Activated CD4-positive, CD25-positive, alpha-beta regulatory T cell treated with anti-CD3 and anti-CD28 coated beads, Interleukin-2, amount 50 U/mL, for 72 hours (primary cell): Measurements from ENCODE around the gene PAPPA2.
"Not testable (repeated sequence)": the region's sequence is repeated elsewhere in the genome, so short reads cannot be mapped to it uniquely, and the experiment has no call there.

ENCODE experiments used
- DNase-seq: peaks from one replicate; pipeline ENCODE4 v3.0.0; 2021

The PAPPA2 gene

GRCh38 chr1:176612791-176613190 lies 149.8 kb downstream of the PAPPA2 start:
- DNase-seq: no peak

GRCh38 chr1:176617881-176618280 lies 154.9 kb downstream of the PAPPA2 start:
- DNase-seq: no peak

- no peak for DNase-seq
Measured at GRCh38 chr1:176619261-176619660, 156.3 kb downstream of the PAPPA2 start.

GRCh38 chr1:176625365-176625764 lies 162.4 kb downstream of the PAPPA2 start:
- DNase-seq: no peak

- no peak for DNase-seq
Measured at GRCh38 chr1:176626572-176627061, 163.6 kb downstream of the PAPPA2 start.

GRCh38 chr1:176628775-176629174 lies 165.8 kb downstream of the PAPPA2 start:
- no peak for DNase-seq

- not testable (repeated sequence) for DNase-seq
Measured at GRCh38 chr1:176634733-176635132, 171.8 kb downstream of the PAPPA2 start.

- DNase-seq: no peak
Measured at GRCh38 chr1:176638713-176639526, 175.9 kb downstream of the PAPPA2 start.

GRCh38 chr1:176643536-176643935 lies 180.6 kb downstream of the PAPPA2 start:
- no peak for DNase-seq

- DNase-seq: no peak
Measured at GRCh38 chr1:176648556-176648955, 185.6 kb downstream of the PAPPA2 start.

- DNase-seq: no peak
Measured at GRCh38 chr1:176656257-176656995, 193.5 kb downstream of the PAPPA2 start.

GRCh38 chr1:176669782-176670181 lies 206.8 kb downstream of the PAPPA2 start:
- no peak for DNase-seq

GRCh38 chr1:176670853-176671252 lies 207.9 kb downstream of the PAPPA2 start:
- DNase-seq: no peak

- no peak for DNase-seq
Measured at GRCh38 chr1:176682830-176683535, 220.0 kb downstream of the PAPPA2 start.

GRCh38 chr1:176691251-176692228 lies 228.6 kb downstream of the PAPPA2 start:
- DNase-seq: no peak

GRCh38 chr1:176692431-176692830 lies 229.5 kb downstream of the PAPPA2 start:
- no peak for DNase-seq

- DNase-seq: no peak
Measured at GRCh38 chr1:176692988-176693696, 230.2 kb downstream of the PAPPA2 start.

- no peak for DNase-seq
Measured at GRCh38 chr1:176693697-176694329, 230.8 kb downstream of the PAPPA2 start.

- no peak for DNase-seq
Measured at GRCh38 chr1:176694713-176695112, 231.7 kb downstream of the PAPPA2 start.

- DNase-seq: no peak
Measured at GRCh38 chr1:176696109-176696508, 233.1 kb downstream of the PAPPA2 start.

GRCh38 chr1:176696689-176697088 lies 233.7 kb downstream of the PAPPA2 start:
- no peak for DNase-seq
